ENCODE data around the gene PIK3CA. TPM values are rescaled to one million over a fixed set of nuclear protein-coding genes. Genes with fewer than 3 reads are reported as not detected.
A peak's percentile ranks its signal among the peaks of the same experiment; 100 is the strongest.
"Not testable (repeated sequence)": the region's sequence is repeated elsewhere in the genome, so short reads cannot be mapped to it uniquely, and the experiment has no call there.

The PIK3CA gene
- total RNA-seq, 1 donor from 2014 or later, result 68.3 TPM

DNA sequence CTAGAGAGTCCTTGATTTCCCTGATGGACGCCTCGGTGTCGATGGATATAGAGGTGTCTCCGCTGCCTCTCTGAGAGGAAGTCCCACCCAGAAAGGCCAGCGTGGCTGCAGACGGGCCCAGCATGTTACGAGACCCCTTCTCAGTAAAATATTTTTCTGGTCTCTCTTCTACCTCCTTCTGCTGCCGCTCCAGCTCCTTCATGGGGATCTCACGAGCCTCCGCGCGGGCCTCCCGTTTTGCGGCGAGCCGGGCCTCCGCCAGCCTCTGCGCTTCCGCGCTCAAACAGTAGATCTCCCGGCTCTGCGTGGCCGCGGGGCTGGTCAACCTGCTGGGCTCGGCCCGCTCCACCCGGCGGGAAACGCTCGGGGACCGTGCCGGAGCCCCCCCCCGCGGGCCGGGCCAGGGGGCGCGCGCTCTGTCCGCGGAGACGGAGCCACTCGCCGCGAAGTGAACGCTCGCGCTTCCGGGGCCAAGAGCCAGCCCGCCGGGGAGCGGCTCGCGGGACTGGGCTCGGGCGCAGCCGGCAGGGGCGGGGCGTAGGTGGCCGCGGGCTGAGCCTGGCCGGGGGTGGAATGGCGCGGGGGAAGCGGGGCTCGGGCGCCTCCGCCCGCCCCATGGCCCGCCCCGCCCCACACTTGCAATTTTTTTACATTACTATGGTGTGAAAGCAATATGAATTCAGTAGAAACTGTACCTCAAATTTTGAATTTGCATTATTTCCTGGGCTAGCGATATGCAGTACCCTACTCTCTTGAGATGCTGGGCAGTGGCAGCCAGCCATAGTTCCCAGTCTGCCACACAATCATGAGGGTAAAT lies 113.0 kb downstream of the PIK3CA start:
- peak; percentile 93 for DNase-seq (ENCODE audit: low spot score)

- DNase-seq (ENCODE audit: low spot score), result no peak
These were observed 115.0 kb downstream of the PIK3CA start for GRCh38 chr3:179263134-179263533.

- no peak for DNase-seq (ENCODE audit: low spot score)
These were observed 116.3 kb downstream of the PIK3CA start for GRCh38 chr3:179264449-179264848.

DNA sequence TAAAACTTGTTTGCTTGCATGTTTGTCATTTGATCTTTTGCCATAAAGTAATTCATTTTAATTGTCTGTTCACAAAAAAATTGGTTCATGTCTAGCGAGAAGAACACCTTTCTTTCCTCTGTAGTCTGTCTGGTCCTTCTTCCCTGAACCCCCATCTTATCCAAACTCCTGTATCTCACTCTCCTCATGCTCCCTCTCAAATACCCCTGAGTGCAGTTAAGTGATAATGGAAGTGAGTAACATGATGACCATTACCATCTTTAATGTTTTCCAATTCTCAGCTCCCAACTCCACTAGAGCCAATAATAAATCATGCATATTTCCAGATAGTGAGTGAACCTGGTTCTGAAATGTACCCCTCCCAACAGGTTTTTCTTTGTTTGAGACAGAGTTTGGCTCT lies 116.9 kb downstream of the PIK3CA start:
- DNase-seq (ENCODE audit: low spot score), result no peak

GRCh38 chr3:179265875-179266274 lies 117.7 kb downstream of the PIK3CA start:
- no peak for DNase-seq (ENCODE audit: low spot score)

DNA sequence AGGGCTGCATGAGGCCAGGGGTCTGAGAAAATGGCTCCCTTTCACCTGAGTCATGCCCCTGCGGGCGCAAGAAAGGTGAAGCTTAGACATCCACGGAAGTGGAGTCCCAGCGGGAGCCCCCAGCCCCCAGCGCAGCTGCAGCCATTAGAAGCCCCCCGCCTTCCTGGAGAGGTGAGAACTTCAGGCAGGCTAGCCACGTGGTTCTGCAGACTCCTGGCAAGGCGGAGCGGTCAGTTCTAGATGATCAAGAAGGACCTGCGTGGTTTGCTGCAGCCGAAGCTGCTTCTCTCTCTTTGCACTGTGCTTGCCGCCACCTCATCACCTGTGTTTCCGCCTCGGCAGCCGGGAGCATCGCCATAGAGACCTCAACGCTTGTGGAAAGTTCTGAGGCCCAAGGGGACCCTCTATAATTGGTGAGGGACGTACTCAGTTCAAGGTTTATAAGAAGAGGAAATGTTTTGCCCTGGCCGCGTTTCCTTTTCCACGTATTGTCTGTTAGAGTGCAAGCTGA lies 118.6 kb downstream of the PIK3CA start:
- no peak for DNase-seq (ENCODE audit: low spot score)

- DNase-seq (ENCODE audit: low spot score), result no peak
These were observed 120.4 kb downstream of the PIK3CA start for GRCh38 chr3:179268400-179269051.

GRCh38 chr3:179269152-179269707 lies 121.1 kb downstream of the PIK3CA start:
- DNase-seq (ENCODE audit: low spot score), result no peak

DNA sequence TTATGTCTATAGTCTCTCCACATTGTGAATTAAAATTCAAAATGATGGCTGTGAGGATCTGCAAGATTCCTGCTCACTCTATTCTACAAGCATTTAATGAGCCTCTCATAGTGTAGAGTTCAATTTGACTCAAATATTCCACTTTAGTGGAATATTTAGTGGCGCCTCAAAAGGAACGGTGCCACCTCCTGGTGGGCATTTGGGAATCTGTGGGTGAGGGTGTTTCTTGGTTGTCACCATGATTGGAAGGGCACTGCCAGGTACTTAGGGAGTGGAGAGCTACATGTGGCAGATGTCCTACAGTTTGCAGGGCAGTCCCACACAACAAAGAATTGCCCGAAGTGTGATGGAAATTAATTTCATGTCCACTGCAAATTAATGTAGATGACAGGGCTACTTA lies 124.2 kb downstream of the PIK3CA start:
- no peak for DNase-seq (ENCODE audit: low spot score)

DNA sequence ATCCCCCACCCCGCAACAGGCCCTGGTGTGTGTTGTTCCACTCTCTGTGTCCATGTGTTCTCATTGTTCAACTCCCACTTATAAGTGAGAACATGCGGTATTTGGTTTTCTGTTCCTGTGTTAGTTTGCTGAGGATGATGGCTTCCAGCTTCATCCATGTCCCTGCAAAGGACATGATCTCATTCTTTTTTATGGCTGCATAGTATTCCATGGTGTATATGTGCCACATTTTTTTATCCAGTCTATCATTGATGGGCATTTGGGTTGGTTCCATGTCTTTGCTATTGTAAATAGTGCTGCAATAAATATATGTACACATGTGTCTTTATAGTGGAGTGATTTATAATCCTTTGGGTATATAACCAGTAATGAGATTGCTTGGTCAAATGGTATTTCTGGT lies 126.3 kb downstream of the PIK3CA start:
- not testable (repeated sequence) for DNase-seq (ENCODE audit: low spot score)

DNA sequence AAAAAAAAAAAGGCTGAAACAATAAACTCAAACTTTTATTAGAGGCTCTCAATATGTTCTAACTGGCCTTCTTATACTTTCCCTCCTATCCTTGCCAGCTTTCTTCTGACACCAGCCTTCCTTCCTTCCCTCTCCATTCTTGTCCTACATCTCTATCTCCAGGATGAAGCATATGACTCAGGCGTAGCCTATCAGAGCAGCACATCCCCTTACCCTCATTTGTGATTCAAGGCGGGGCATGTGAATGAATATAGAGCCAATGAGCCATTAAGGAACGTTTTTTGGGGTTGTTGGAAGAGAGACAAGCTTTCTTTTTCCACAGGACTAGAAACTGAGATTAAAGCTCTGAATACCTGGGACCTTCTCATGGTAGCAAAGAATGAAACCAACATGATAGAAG lies 127.8 kb downstream of the PIK3CA start:
- no peak for DNase-seq (ENCODE audit: low spot score)

- no peak for DNase-seq (ENCODE audit: low spot score)
These were observed 128.6 kb downstream of the PIK3CA start for GRCh38 chr3:179276743-179277142.

GRCh38 chr3:179278151-179278550 lies 130.0 kb downstream of the PIK3CA start:
- DNase-seq (ENCODE audit: low spot score), result no peak

DNA sequence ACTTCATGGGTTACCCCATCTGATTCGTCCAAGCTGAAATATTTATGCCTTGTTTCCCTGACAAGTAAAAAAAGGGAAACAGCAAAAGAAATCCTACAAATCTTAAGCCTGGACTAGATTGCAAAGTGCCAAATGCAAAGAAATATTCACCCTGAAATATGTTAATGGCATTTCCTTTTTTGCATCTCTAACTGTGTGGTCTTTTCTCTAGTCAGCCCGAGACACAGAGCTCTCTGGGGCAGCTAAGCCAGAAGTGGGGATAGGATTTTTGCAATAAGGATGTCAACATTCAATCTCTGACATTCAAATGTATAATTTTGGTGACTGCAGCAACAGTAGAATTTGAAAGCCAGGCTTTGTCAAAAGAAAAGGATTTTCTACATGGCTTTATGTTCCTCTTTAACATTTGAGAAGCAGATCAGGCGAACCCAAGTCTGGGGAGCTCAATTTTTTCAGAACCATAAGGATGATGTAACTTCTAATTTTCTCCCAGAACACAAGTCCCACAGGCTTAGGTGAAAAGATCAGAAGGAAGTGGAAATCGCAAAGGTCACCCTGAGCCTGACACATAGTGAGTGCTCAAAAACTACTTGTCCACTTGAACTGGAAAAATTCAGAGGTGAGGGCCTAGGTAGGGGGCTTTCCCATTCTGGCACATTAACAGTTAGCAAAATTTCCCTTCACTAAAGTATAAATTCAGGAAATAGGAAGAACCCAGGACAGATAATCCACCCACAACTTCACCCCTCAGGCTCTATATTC lies 131.0 kb downstream of the PIK3CA start:
- no peak for DNase-seq (ENCODE audit: low spot score)

GRCh38 chr3:179279837-179280236 lies 131.7 kb downstream of the PIK3CA start:
- no peak for DNase-seq (ENCODE audit: low spot score)

- DNase-seq (ENCODE audit: low spot score), result no peak
These were observed 133.7 kb downstream of the PIK3CA start for GRCh38 chr3:179281825-179282224.

- DNase-seq (ENCODE audit: low spot score), result no peak
These were observed 138.2 kb downstream of the PIK3CA start for GRCh38 chr3:179286331-179286730.

DNA sequence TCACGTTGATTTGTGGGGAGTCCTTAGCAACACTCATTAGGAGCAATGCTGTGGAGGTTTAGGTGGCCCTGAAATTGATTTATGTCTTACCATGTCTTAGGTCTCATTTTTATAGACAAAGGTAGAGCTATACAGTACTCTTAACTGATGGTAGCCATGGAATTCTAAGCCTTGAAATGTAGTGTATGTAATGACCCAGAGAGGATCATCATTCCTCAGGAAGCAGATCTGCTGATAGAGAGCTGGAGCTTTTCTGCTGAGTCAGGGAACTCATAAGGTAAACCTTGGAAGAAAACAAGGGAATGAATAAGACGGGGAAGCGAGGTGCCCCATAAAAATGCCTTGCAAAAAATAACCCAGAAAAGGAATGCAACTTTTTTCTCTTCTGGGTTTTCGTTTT lies 140.7 kb downstream of the PIK3CA start:
- no peak for DNase-seq (ENCODE audit: low spot score)

- no peak for DNase-seq (ENCODE audit: low spot score)
These were observed 141.1 kb downstream of the PIK3CA start for GRCh38 chr3:179289295-179289694.
